Lower leg skin (tissue), 3 donors: Measurements from ENCODE around the gene FAM186B.
A peak's percentile ranks its signal among the peaks of the same experiment; 100 is the strongest.

Experiments used
- POLR2A ChIP-seq, 2 donors: fragments of 450-650 bp; IDR thresholded peaks; one replicate each; pipeline ENCODE4 v1.6.1; 2016 to 2017; ENCODE audit warnings: antibody characterized with exemption in 2 of 2, mild to moderate bottlenecking in 1 of 2, moderate library complexity in 1 of 2
- TF ChIP-seq, protein P1 (sequence below), 3 donors: fragments of 450-650 bp; IDR thresholded peaks; one replicate each; pipeline ENCODE4 v1.5.1; 2016; ENCODE audit warnings: antibody characterized with exemption in 3 of 3, mild to moderate bottlenecking in 3 of 3, moderate library complexity in 2 of 3

DNA sequence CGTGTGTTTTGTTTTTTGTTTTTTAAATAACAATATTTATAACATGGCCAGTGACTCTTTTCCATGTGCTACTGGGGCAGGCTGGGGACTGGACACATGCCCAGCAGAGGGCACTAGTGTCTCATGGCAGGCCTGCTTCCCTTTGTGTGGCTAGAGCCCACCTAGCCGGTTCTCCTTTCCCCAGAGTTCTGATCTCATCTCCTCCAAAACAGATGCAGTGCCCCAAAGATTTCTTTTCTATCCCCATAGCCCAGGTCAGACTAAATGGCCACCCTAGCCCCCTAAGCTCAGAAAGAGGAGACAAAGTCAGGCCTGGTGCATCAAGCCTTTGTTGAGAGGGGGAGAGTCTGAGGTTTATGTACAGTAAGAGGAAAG lies 39.2 kb upstream of the FAM186B start:
- TF ChIP-seq, protein P1, sequence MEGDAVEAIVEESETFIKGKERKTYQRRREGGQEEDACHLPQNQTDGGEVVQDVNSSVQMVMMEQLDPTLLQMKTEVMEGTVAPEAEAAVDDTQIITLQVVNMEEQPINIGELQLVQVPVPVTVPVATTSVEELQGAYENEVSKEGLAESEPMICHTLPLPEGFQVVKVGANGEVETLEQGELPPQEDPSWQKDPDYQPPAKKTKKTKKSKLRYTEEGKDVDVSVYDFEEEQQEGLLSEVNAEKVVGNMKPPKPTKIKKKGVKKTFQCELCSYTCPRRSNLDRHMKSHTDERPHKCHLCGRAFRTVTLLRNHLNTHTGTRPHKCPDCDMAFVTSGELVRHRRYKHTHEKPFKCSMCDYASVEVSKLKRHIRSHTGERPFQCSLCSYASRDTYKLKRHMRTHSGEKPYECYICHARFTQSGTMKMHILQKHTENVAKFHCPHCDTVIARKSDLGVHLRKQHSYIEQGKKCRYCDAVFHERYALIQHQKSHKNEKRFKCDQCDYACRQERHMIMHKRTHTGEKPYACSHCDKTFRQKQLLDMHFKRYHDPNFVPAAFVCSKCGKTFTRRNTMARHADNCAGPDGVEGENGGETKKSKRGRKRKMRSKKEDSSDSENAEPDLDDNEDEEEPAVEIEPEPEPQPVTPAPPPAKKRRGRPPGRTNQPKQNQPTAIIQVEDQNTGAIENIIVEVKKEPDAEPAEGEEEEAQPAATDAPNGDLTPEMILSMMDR (IDR thresholded peaks at IDR 0.05) = peak in 1 of 3 donors; percentile 67
- no peak for TF ChIP-seq POLR2A (IDR thresholded peaks at IDR 0.05)
